SK-N-SH (cell line): ENCODE measurements around the gene PEAK1. TPM values are rescaled to one million over a fixed set of nuclear protein-coding genes. Genes with fewer than 3 reads are reported as not detected.

ENCODE experiments used
- CTCF ChIA-PET: fragments of 300-600, 350-600 bp; formaldehyde crosslinking; extraction: SDS; loops from one replicate; lab custom pipeline; 2021; lab: Yijun Ruan, JAX
- POLR2A ChIA-PET: fragments of 350-600 bp; sonication (Branson Sonifier 250); formaldehyde crosslinking; extraction: SDS; loops from one replicate; lab custom pipeline; 2020; ENCODE audit warnings: antibody characterized with exemption, inconsistent platforms; lab: Yijun Ruan, JAX
- DNase-seq: peaks from one replicate; pipeline ENCODE4 v3.0.0; 2012
- H2AFZ ChIP-seq: fragments of 200-600 bp; sonication (generic); 2 replicates; pipeline ENCODE4 v1.8.1; 2016; ENCODE audit warnings: antibody characterized with exemption, mild to moderate bottlenecking, low read depth
- H3F3A ChIP-seq: fragments of 200-600 bp; sonication (generic); replicated peaks from 2 replicates; pipeline ENCODE3; 2016; ENCODE audit warnings: antibody characterized with exemption, mild to moderate bottlenecking; ENCODE audit not compliant: insufficient read depth
- H3K27ac ChIP-seq, 2 experiments: fragments of 200-500 bp in 1 of 2; fragments of 200-600 bp in 1 of 2; sonication (Bioruptor generic) in 1 of 2; sonication (generic), shearing (Covaris generic) in 1 of 2; 2 replicates each; pipeline versions ENCODE4 v1.5.1 to v1.6.1; 2014 to 2016; ENCODE audit warnings: low read depth in 2 of 2, inconsistent platforms in 1 of 2, low read length in 1 of 2, mild to moderate bottlenecking in 1 of 2, mixed read lengths in 1 of 2
- H3K27me3 ChIP-seq: fragments of 200-600 bp; sonication (generic), shearing (Covaris generic); 2 replicates; pipeline ENCODE4 v1.6.1; 2016; ENCODE audit warnings: mixed run types; ENCODE audit not compliant: insufficient read depth
- H3K36me3 ChIP-seq, 2 experiments: fragments of 200-500 bp in 1 of 2; fragments of 200-600 bp in 1 of 2; sonication (Bioruptor generic) in 1 of 2; sonication (generic) in 1 of 2; replicated peaks in 1 of 2; 2 replicates each; pipeline versions ENCODE3 to v1.5.1; 2014 to 2016; ENCODE audit warnings: low read length in 1 of 2, mild to moderate bottlenecking in 1 of 2; ENCODE audit not compliant: insufficient read depth in 2 of 2, control insufficient read depth in 1 of 2
- H3K4me1 ChIP-seq, 2 experiments: fragments of 200-500 bp in 1 of 2; fragments of 200-600 bp in 1 of 2; sonication (Bioruptor generic) in 1 of 2; sonication (generic), shearing (Covaris generic) in 1 of 2; 2 replicates each; pipeline versions ENCODE4 v1.5.1 to v1.6.1; 2014 to 2016; ENCODE audit warnings: low read depth in 1 of 2, low read length in 1 of 2, mixed run types in 1 of 2; ENCODE audit not compliant: insufficient read depth in 2 of 2, control insufficient read depth in 1 of 2
- H3K4me2 ChIP-seq: fragments of 200-600 bp; sonication (generic), shearing (Covaris generic); 2 replicates; pipeline ENCODE4 v1.6.1; 2017; ENCODE audit warnings: mixed run types
- H3K4me3 ChIP-seq, 2 experiments: fragments of 200-500 bp in 1 of 2; fragments of 200-600 bp in 1 of 2; sonication (Bioruptor generic) in 1 of 2; sonication (generic), shearing (Covaris generic) in 1 of 2; 2 replicates each; pipeline versions ENCODE4 v1.5.1 to v1.8.1; 2014 to 2016; ENCODE audit warnings: low read depth in 2 of 2, inconsistent platforms in 1 of 2, low read length in 1 of 2, mild to moderate bottlenecking in 1 of 2, mixed read lengths in 1 of 2, moderate library complexity in 1 of 2
- H3K79me2 ChIP-seq: fragments of 200-600 bp; sonication (generic); 2 replicates; pipeline ENCODE4 v1.8.1; 2017; ENCODE audit warnings: mild to moderate bottlenecking; ENCODE audit not compliant: insufficient read depth
- H3K9ac ChIP-seq: fragments of 200-600 bp; sonication (generic); 2 replicates; pipeline ENCODE4 v1.6.1; 2017; ENCODE audit warnings: mixed run types
- H3K9me2 ChIP-seq: fragments of 200-600 bp; sonication (generic); 2 replicates; pipeline ENCODE4 v1.6.1; 2017; ENCODE audit warnings: mixed run types
- H3K9me3 ChIP-seq: fragments of 200-600 bp; sonication (generic); 2 replicates; pipeline ENCODE4 v1.6.1; 2017; ENCODE audit warnings: mixed run types, mild to moderate bottlenecking, moderate library complexity
- H4K20me1 ChIP-seq: fragments of 200-600 bp; sonication (generic); 2 replicates; pipeline ENCODE4 v1.6.1; 2017; ENCODE audit warnings: mild to moderate bottlenecking, mixed run types; ENCODE audit not compliant: insufficient read depth
- ELF1 ChIP-seq: IDR thresholded peaks from 2 replicates; pipeline ENCODE4 v1.4.0; 2012
- EP300 ChIP-seq, 2 experiments: IDR thresholded peaks; 2 replicates each; pipeline versions ENCODE4 v1.4.0 to v1.6.1; 2012; ENCODE audit warnings: borderline replicate concordance in 1 of 2, low read depth in 1 of 2, low read length in 1 of 2
- EZH2phosphoT487 ChIP-seq: fragments of 200-600 bp; sonication (generic); IDR thresholded peaks from 2 replicates; pipeline ENCODE4 v1.6.1; 2017; ENCODE audit warnings: low read depth, mixed run types, mild to moderate bottlenecking, antibody characterized with exemption, moderate library complexity, borderline replicate concordance
- IRF3 ChIP-seq: fragments of 150-350 bp; IDR thresholded peaks from 2 replicates; pipeline ENCODE4 v1.6.1; 2016; ENCODE audit warnings: mild to moderate bottlenecking, low read depth, low read length
- MEF2A ChIP-seq: IDR thresholded peaks from 2 replicates; pipeline ENCODE4 v1.4.0; 2012; ENCODE audit warnings: low read depth, borderline replicate concordance
- MXI1 ChIP-seq: IDR thresholded peaks from 2 replicates; pipeline ENCODE4 v1.6.1; 2012; ENCODE audit warnings: mild to moderate bottlenecking, low read depth, low read length, improper control_type of control experiment
- RAD21 ChIP-seq: IDR thresholded peaks from 2 replicates; pipeline ENCODE4 v1.6.1; 2012; ENCODE audit warnings: mild to moderate bottlenecking, low read length
- REST ChIP-seq: IDR thresholded peaks from 2 replicates; pipeline ENCODE4 v1.6.1; 2012; ENCODE audit warnings: mild to moderate bottlenecking, low read depth, low read length, moderate library complexity
- TAF1 ChIP-seq: IDR thresholded peaks from 2 replicates; pipeline ENCODE4 v1.6.1; 2012; ENCODE audit warnings: low read depth, mild to moderate bottlenecking, low read length, moderate library complexity, borderline replicate concordance
- TCF12 ChIP-seq: IDR thresholded peaks from 2 replicates; pipeline ENCODE4 v1.4.0; 2012
- TEAD4 ChIP-seq: IDR thresholded peaks from 2 replicates; pipeline ENCODE4 v1.4.0; 2012; ENCODE audit warnings: mild to moderate bottlenecking, borderline replicate concordance; ENCODE audit not compliant: insufficient read depth
- YY1 ChIP-seq: IDR thresholded peaks from 2 replicates; pipeline ENCODE4 v1.4.0; 2012; ENCODE audit warnings: low read depth, mild to moderate bottlenecking
- WGBS: methylation state at CpG from one replicate; pipeline ENCODE4 v1.1.6; 2017; ENCODE audit warnings: low lambda C conversion rate; 5-methylcytosine and 5-hydroxymethylcytosine counted together
- polyA plus RNA-seq, 3 experiments: library from polyadenylated mRNA; depleted of rRNA; stranded (reverse); fragments of >200 nt; gene quantifications; 2 replicates each; pipeline ENCODE4 v1.2.3, GENCODE V29; 2012

Gene PEAK1
- polyA plus RNA-seq, 1 of the 3 experiments (the other 2 are of a cell fraction) = 9.0 TPM

- peaks cover 0 to 6% of the 10 kb centered on the region in 2 experiments; a peak in 1 of 4 replicates for H3K4me1 ChIP-seq
- no peaks in the 10 kb centered on the region for H3K27me3 ChIP-seq
- no peaks in the 10 kb centered on the region for H4K20me1 ChIP-seq
- peak; percentile 8 for DNase-seq
- H3K9ac ChIP-seq = no peak overlapping the region
- no peak overlapping the region for H3K4me3 ChIP-seq
- 82% methylated on average over 2 of the region's 2 CpGs for WGBS
- H3K27ac ChIP-seq = peak overlapping the region in 1 of 2 experiments; percentile 3; a peak in 1 of 4 replicates
- H2AFZ ChIP-seq = no peak overlapping the region
- no peaks in the 10 kb centered on the region for H3F3A ChIP-seq
- no peak overlapping the region for H3K4me2 ChIP-seq
- no peaks in the 10 kb centered on the region for H3K9me3 ChIP-seq
- H3K79me2 ChIP-seq = no peaks in the 10 kb centered on the region; the same call in 1 of the 2 replicates
- ChIA-PET POLR2A (no interaction called here), CTCF (no interaction called here)
- H3K36me3 ChIP-seq = peaks cover 0 to 20% of the 10 kb centered on the region in 2 experiments
- TF ChIP-seq ELF1 (no peak), EP300 (IDR thresholded peaks at IDR 0.05; ENCODE audit: borderline replicate concordance in 1 of 2, low read depth in 1 of 2, low read length in 1 of 2) (no peak), TAF1 (no peak), TEAD4 (no peak), TCF12 (no peak), EZH2phosphoT487 (no peak), MXI1 (no peak), REST (no peak), RAD21 (no peak), IRF3 (no peak), YY1 (no peak), MEF2A (no peak)
- TF ChIP-seq, all 33 proteins: peak for 0
- no peaks in the 10 kb centered on the region for H3K9me2 ChIP-seq
Measured at GRCh38 chr15:77243135-77243534, 176.8 kb downstream of the PEAK1 start.
